GM12878 (cell line): ENCODE data around the gene CEP83. TPM values are rescaled to one million over a fixed set of nuclear protein-coding genes. Genes with fewer than 3 reads are reported as not detected.

Source experiments
- ATAC-seq: fragments of 200-7000 bp; cut with Tn5 transposase; 3 replicates; pipeline ENCODE4 v1.9.1; 2020; ENCODE audit warnings: mild to moderate bottlenecking, moderate library complexity
- BruUV-seq: library from RNA; stranded (reverse); fragments of 400-500 nt; replicated peaks from 2 replicates; lab custom pipeline; 2021; lab: Mats Ljungman, UMichigan
- CTCF ChIA-PET: fragments of 300-600 bp; sonication (Branson Sonifier 250); formaldehyde crosslinking; extraction: SDS; loops from one replicate; lab custom pipeline; 2021; ENCODE audit warnings: inconsistent platforms; lab: Yijun Ruan, JAX
- POLR2A ChIA-PET: fragments of 350-600 bp; formaldehyde crosslinking; extraction: SDS; loops from one replicate; lab custom pipeline; 2021; ENCODE audit warnings: inconsistent platforms; lab: Charles Lee
- RAD21 ChIA-PET: fragments of 300-600 bp; sonication (Branson Sonifier 250); formaldehyde crosslinking; loops from one replicate; lab custom pipeline; 2023; ENCODE audit warnings: antibody characterized with exemption; ENCODE audit not compliant: unreplicated experiment; lab: Charles Lee
- SMC1A ChIA-PET: fragments of 300-600 bp; sonication (Branson Sonifier 250); formaldehyde crosslinking; loops from one replicate; lab custom pipeline; 2023; ENCODE audit not compliant: unreplicated experiment, uncharacterized antibody; lab: Charles Lee
- DNase-seq: peaks from one replicate; pipeline ENCODE4 v3.0.0-alpha.2; 2011; ENCODE audit warnings: low read depth, low spot score
- FAIRE-seq: peaks from 3 replicates; lab custom pipeline; 2011; peaks lifted over from hg19 to GRCh38; lab: Jason Lieb, UNC
- H2AFZ ChIP-seq: 2 replicates; pipeline ENCODE4 v1.6.0; 2011; ENCODE audit warnings: low read depth, low read length, control low read depth; ENCODE audit not compliant: control insufficient read depth
- H3K27ac ChIP-seq: 2 replicates; pipeline ENCODE4 v1.5.1; 2011; ENCODE audit warnings: control low read depth; ENCODE audit not compliant: control insufficient read depth, insufficient read depth
- H3K27me3 ChIP-seq, 2 experiments: replicated peaks in 1 of 2; 2 replicates each; pipeline versions ENCODE4 v1.6.0 to v1.6.1; 2011; ENCODE audit warnings: low read length in 1 of 2; ENCODE audit not compliant: control insufficient read depth in 2 of 2, insufficient read depth in 2 of 2
- H3K36me3 ChIP-seq, 2 experiments: 2 replicates each; pipeline ENCODE4 v1.5.1; 2011; ENCODE audit warnings: low read length in 1 of 2; ENCODE audit not compliant: control insufficient read depth in 2 of 2, insufficient read depth in 2 of 2
- H3K4me1 ChIP-seq: 2 replicates; pipeline ENCODE4 v1.6.1; 2011; ENCODE audit warnings: mild to moderate bottlenecking, low read length, moderate library complexity, mixed read lengths; ENCODE audit not compliant: control insufficient read depth, insufficient read depth
- H3K4me2 ChIP-seq: 2 replicates; pipeline ENCODE4 v1.6.0; 2011; ENCODE audit warnings: control low read depth; ENCODE audit not compliant: control insufficient read depth, insufficient read depth
- H3K4me3 ChIP-seq: fragments of 200-600 bp; sonication (generic); 2 replicates; pipeline ENCODE4 v1.5.1; 2016
- H3K79me2 ChIP-seq: 2 replicates; pipeline ENCODE4 v1.6.0; 2011; ENCODE audit warnings: low read length; ENCODE audit not compliant: control insufficient read depth, insufficient read depth
- H3K9ac ChIP-seq: 2 replicates; pipeline ENCODE4 v1.8.0; 2011; ENCODE audit warnings: low read length, control low read depth, mixed read lengths; ENCODE audit not compliant: control insufficient read depth, insufficient read depth
- H3K9me3 ChIP-seq: replicated peaks from 3 replicates; pipeline ENCODE4 v1.5.1; 2011; ENCODE audit warnings: mild to moderate bottlenecking, low read length; ENCODE audit not compliant: control insufficient read depth, insufficient read depth
- H4K20me1 ChIP-seq: 2 replicates; pipeline ENCODE4 v1.6.0; 2011; ENCODE audit not compliant: control insufficient read depth, insufficient read depth
- ATF7 ChIP-seq: fragments of 450-650 bp; IDR thresholded peaks from 2 replicates; pipeline ENCODE4 v1.6.1; 2016; ENCODE audit warnings: low read depth, mild to moderate bottlenecking
- BHLHE40 ChIP-seq, 2 experiments: fragments of 450-650 bp in 1 of 2; IDR thresholded peaks; 2 replicates each; pipeline ENCODE4 v1.6.1; 2011 to 2017; ENCODE audit warnings: low read depth in 2 of 2, borderline replicate concordance in 1 of 2, improper control_type of control experiment in 1 of 2, low read length in 1 of 2, mild to moderate bottlenecking in 1 of 2
- BRCA1 ChIP-seq: IDR thresholded peaks from 2 replicates; pipeline ENCODE4 v1.6.1; 2011; ENCODE audit warnings: low read depth, low read length, improper control_type of control experiment
- CBX3 ChIP-seq: fragments of 200-600 bp; sonication (generic); IDR thresholded peaks from 2 replicates; pipeline ENCODE4 v1.6.1; 2016; ENCODE audit warnings: low read depth, borderline replicate concordance
- EZH2 ChIP-seq: IDR thresholded peaks from 2 replicates; pipeline ENCODE4 v1.6.1; 2012; ENCODE audit warnings: low read depth, mild to moderate bottlenecking, control low read depth, inconsistent platforms, low read length, borderline replicate concordance; ENCODE audit not compliant: control insufficient read depth
- MTA2 ChIP-seq: fragments of 450-650 bp; IDR thresholded peaks from 2 replicates; pipeline ENCODE4 v1.6.1; 2016; ENCODE audit warnings: low read depth, mild to moderate bottlenecking, moderate library complexity
- NFYB ChIP-seq: IDR thresholded peaks from 2 replicates; pipeline ENCODE4 v1.6.1; 2011; ENCODE audit warnings: low read depth, mild to moderate bottlenecking, low read length, improper control_type of control experiment, moderate library complexity; ENCODE audit not compliant: insufficient read depth
- PAX5 ChIP-seq: IDR thresholded peaks from 2 replicates; pipeline ENCODE4 v1.6.1; 2011; ENCODE audit warnings: low read depth, low read length, borderline replicate concordance
- PAX8 ChIP-seq: fragments of 450-650 bp; IDR thresholded peaks from 2 replicates; pipeline ENCODE4 v1.6.1; 2017; ENCODE audit warnings: mild to moderate bottlenecking, moderate library complexity
- RBBP5 ChIP-seq: fragments of 200-600 bp; sonication (generic); conservative IDR thresholded peaks from 2 replicates; pipeline ENCODE4 v1.6.1; 2016
- SIN3A ChIP-seq: IDR thresholded peaks from 2 replicates; pipeline ENCODE4 v1.6.1; 2012; ENCODE audit warnings: low read depth, low read length, improper control_type of control experiment
- USF1 ChIP-seq: IDR thresholded peaks from 2 replicates; pipeline ENCODE4 v1.6.1; 2011; ENCODE audit warnings: borderline replicate concordance, low read depth, mild to moderate bottlenecking, moderate library complexity, mixed read lengths, low read length; ENCODE audit not compliant: insufficient read depth; ENCODE audit errors: extremely low read length
- YBX1 ChIP-seq: fragments of 450-650 bp; IDR thresholded peaks from 2 replicates; pipeline ENCODE4 v1.6.1; 2016; ENCODE audit warnings: antibody characterized with exemption
- ZBTB4 ChIP-seq: fragments of 450-650 bp; formaldehyde crosslinking; IDR thresholded peaks from 2 replicates; pipeline ENCODE4 v1.4.0; 2022; ENCODE audit warnings: mild to moderate bottlenecking, moderate library complexity
- ZNF207 ChIP-seq: fragments of 450-650 bp; IDR thresholded peaks from 2 replicates; pipeline ENCODE4 v1.6.1; 2014; ENCODE audit warnings: antibody characterized with exemption, mild to moderate bottlenecking, borderline replicate concordance
- ZZZ3 ChIP-seq: IDR thresholded peaks from 2 replicates; pipeline ENCODE4 v1.6.1; 2011; ENCODE audit warnings: low read depth; ENCODE audit not compliant: control insufficient read depth, insufficient read length
- WGBS: methylation state at CpG from one replicate; pipeline ENCODE4 v1.1.6; 2016; ENCODE audit warnings: low lambda C conversion rate; ENCODE audit not compliant: insufficient replicate concordance, insufficient coverage; ENCODE audit errors: missing lambda C conversion rate; 5-methylcytosine and 5-hydroxymethylcytosine counted together
- in situ Hi-C: fragments of 300-500 bp; cut with MboI; formaldehyde crosslinking; loops from 9 replicates; pipeline ENCODE4 v1.14.3; 2018; ENCODE audit warnings: mixed read lengths
- intact Hi-C: fragments of 100-400 bp; cut with micrococcal nuclease; formaldehyde crosslinking; loops from one replicate; pipeline ENCODE4 v1.14.2; 2022; ENCODE audit not compliant: unreplicated experiment
- polyA plus RNA-seq, 11 experiments: library from polyadenylated mRNA; depleted of rRNA in 4 of 11; unstranded in 6 of 11; stranded (reverse) in 5 of 11; fragments of >200 nt; fragmentation: Nextera tagmentation in 4 of 11; fragmentation: Illumina TruSeq in 1 of 11; extraction: Ambion mirVana in 4 of 11; extraction: Trizol in 1 of 11; gene quantifications; 1 replicate in 1 of 11; 2 replicates in 10 of 11; pipeline versions ENCODE4 v1.2.1 to v1.2.3, GENCODE V29; 2011 to 2016; ENCODE audit warnings: inconsistent platforms in 2 of 11, missing spikeins in 2 of 11, low read depth in 1 of 11
- total RNA-seq, 4 experiments: library from RNA; depleted of rRNA in 3 of 4; stranded (reverse); fragments of >200 nt in 3 of 4; fragmentation: Illumina TruSeq in 1 of 4; extraction: Trizol in 1 of 4; gene quantifications; 2 replicates each; pipeline versions ENCODE4 v1.2.1 to v1.2.3, GENCODE V29; 2013 to 2021

The CEP83 gene
- total and polyA plus RNA-seq, 10 of the 15 experiments (the other 5 are each of a cell fraction or from before 2014, with no cell fraction given), result 4.3 to 39.0 (median 22.5) TPM

- H3K79me2 ChIP-seq, result no peaks in the 10 kb centered on the region
- RAD21 ChIA-PET, result no interaction called here
- H2AFZ ChIP-seq, result no peak overlapping the region
- TF ChIP-seq YBX1, result no peak
- no peak for TF ChIP-seq ZZZ3
- TF ChIP-seq EZH2, result no peak
- no peak for TF ChIP-seq ZNF207
- no peak for TF ChIP-seq MTA2
- TF ChIP-seq ZBTB4 (CRISPR knock-in tag), result no peak
- no peak for TF ChIP-seq CBX3
- TF ChIP-seq USF1, result no peak
- no peak for TF ChIP-seq SIN3A
- no peak for TF ChIP-seq ATF7
- no peak for TF ChIP-seq BRCA1
- TF ChIP-seq PAX8, result no peak
- no peak for TF ChIP-seq RBBP5
- no peak for TF ChIP-seq BHLHE40 (IDR thresholded peaks at IDR 0.05; ENCODE audit: borderline replicate concordance in 1 of 2, low read depth in 2 of 2, low read length in 1 of 2)
- TF ChIP-seq PAX5, result no peak
- TF ChIP-seq NFYB, result no peak
- 69% methylated on average over 3 of the region's 3 CpGs for WGBS
- H4K20me1 ChIP-seq, result no peaks in the 10 kb centered on the region
- FAIRE-seq (no peak), ATAC-seq (no peak), DNase-seq (no peak)
- in situ Hi-C loops (no loop called here), intact Hi-C loops (no loop called here)
- POLR2A ChIA-PET, result no interaction called here
- CTCF ChIA-PET, result no interaction called here
- BruUV-seq, result no TSS peak
- H3K27me3 ChIP-seq, result no peaks in the 10 kb centered on the region
- H3K9ac ChIP-seq, result no peak overlapping the region
- H3K4me2 ChIP-seq, result no peak overlapping the region
- H3K4me1 ChIP-seq, result no peaks in the 10 kb centered on the region
- H3K36me3 ChIP-seq, result no peaks in the 10 kb centered on the region
- H3K4me3 ChIP-seq, result no peak overlapping the region
- H3K9me3 ChIP-seq, result no peaks in the 10 kb centered on the region
- no peak overlapping the region for H3K27ac ChIP-seq
- SMC1A ChIA-PET, result no interaction called here
Observed at GRCh38 chr12:94509317-94509716, 49.6 kb upstream of the CEP83 start.
